Measurements from ENCODE around the gene NRK. TPM values are rescaled to one million over a fixed set of nuclear protein-coding genes. Genes with fewer than 3 reads are reported as not detected.

The NRK gene, protein sequence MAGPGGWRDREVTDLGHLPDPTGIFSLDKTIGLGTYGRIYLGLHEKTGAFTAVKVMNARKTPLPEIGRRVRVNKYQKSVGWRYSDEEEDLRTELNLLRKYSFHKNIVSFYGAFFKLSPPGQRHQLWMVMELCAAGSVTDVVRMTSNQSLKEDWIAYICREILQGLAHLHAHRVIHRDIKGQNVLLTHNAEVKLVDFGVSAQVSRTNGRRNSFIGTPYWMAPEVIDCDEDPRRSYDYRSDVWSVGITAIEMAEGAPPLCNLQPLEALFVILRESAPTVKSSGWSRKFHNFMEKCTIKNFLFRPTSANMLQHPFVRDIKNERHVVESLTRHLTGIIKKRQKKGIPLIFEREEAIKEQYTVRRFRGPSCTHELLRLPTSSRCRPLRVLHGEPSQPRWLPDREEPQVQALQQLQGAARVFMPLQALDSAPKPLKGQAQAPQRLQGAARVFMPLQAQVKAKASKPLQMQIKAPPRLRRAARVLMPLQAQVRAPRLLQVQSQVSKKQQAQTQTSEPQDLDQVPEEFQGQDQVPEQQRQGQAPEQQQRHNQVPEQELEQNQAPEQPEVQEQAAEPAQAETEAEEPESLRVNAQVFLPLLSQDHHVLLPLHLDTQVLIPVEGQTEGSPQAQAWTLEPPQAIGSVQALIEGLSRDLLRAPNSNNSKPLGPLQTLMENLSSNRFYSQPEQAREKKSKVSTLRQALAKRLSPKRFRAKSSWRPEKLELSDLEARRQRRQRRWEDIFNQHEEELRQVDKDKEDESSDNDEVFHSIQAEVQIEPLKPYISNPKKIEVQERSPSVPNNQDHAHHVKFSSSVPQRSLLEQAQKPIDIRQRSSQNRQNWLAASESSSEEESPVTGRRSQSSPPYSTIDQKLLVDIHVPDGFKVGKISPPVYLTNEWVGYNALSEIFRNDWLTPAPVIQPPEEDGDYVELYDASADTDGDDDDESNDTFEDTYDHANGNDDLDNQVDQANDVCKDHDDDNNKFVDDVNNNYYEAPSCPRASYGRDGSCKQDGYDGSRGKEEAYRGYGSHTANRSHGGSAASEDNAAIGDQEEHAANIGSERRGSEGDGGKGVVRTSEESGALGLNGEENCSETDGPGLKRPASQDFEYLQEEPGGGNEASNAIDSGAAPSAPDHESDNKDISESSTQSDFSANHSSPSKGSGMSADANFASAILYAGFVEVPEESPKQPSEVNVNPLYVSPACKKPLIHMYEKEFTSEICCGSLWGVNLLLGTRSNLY (N-terminal part only)
- 10.1 TPM for polyA plus RNA-seq (2013, experiment 1 of 2)
- 9.8 TPM for polyA plus RNA-seq (2013, experiment 2 of 2)

GRCh38 chrX:105822138-105823091 lies at the start of gene NRK:
TSS of gene NRK (plus strand) at chrX:105822539. CDS start at chrX:105822846, 307 bp downstream.
- Histone ChIP-seq H3K27me3 (ENCODE audit: control insufficient read depth in 1 of 2, insufficient read depth in 1 of 2, low read length in 2 of 2) (peaks cover 0 to 39% of the 10 kb centered on the region in 2 experiments), H3K9me3 (ENCODE audit: control insufficient read depth, low read length) (no peaks in the 10 kb centered on the region), H4K91ac (ENCODE audit: low read length) (peak within 1 kb of the TSS; percentile 39), H3K79me1 (replicated peaks; ENCODE audit: low read length, poor library complexity, severe bottlenecking) (no peaks in the 10 kb centered on the region), H3K36me3 (ENCODE audit: control insufficient read depth in 1 of 2, insufficient read depth in 2 of 2, low read depth in 1 of 2, low read length in 2 of 2) (no peaks in the 10 kb centered on the region), H4K8ac (ENCODE audit: low read length) (peak within 1 kb of the TSS; percentile 72), H2AK5ac (ENCODE audit: low read length, severe bottlenecking) (peak within 1 kb of the TSS; percentile 59), H2AFZ (ENCODE audit: low read depth, low read length) (peak within 1 kb of the TSS; percentile 77), H3K27ac (ENCODE audit: low read length, poor library complexity, severe bottlenecking) (peak within 1 kb of the TSS; percentile 92), H2BK5ac (ENCODE audit: low read depth, low read length, poor library complexity, severe bottlenecking) (no peak within 1 kb of the TSS), H2BK15ac (ENCODE audit: low read depth, poor library complexity, severe bottlenecking) (no peak within 1 kb of the TSS), H3K9ac (ENCODE audit: low read length) (no peak within 1 kb of the TSS), H3K4me3 (ENCODE audit: insufficient read depth in 1 of 2, low read depth in 1 of 2, low read length in 2 of 2) (peak within 1 kb of the TSS; percentile 64 to 65), H3K23ac (ENCODE audit: low read length in 2 of 2) (no peak within 1 kb of the TSS), H3K4me2 (ENCODE audit: low read length, poor library complexity, severe bottlenecking) (peak within 1 kb of the TSS; percentile 84), H3K18ac (ENCODE audit: low read depth in 1 of 2, low read length in 2 of 2) (peak within 1 kb of the TSS; percentile 73 to 86), H2BK12ac (ENCODE audit: low read length in 2 of 2) (peak within 1 kb of the TSS in 1 of 2 experiments; percentile 83), H2BK120ac (ENCODE audit: low read depth, low read length) (peak within 1 kb of the TSS; percentile 49), H3K4ac (ENCODE audit: low read depth in 1 of 2, low read length in 2 of 2) (peak within 1 kb of the TSS in 1 of 2 experiments; percentile 84), H3K4me1 (ENCODE audit: control insufficient read depth, insufficient read depth, low read depth, low read length) (peaks cover 4% of the 10 kb centered on the region), H3K14ac (ENCODE audit: low read length in 2 of 2) (peak within 1 kb of the TSS; percentile 60 to 74)
- peak; percentile 56 for DNase-seq
- 0% methylated on average over 52 of the region's 76 CpGs for WGBS

DNA sequence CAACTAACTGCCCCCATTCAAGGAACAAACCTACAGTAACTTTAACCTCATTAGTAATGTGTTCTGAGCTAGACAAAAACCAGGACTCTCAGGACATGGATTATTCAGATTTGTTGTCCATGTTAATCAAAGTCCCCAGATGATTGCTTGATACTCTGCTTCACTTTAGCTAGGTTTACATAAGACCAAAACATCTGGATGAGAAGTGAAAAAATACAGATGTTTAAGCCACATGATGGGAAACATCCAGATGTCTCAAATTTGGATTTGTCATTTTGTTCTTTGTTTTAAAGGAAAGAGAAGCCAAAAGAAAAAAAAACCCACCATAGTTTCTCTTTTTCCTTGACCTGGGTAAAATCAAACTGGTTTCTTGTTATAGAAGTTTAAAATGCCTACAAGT lies 48.5 kb upstream of the NRK start:
- Histone ChIP-seq H3K27me3 (ENCODE audit: control insufficient read depth in 1 of 2, insufficient read depth in 1 of 2, low read length in 2 of 2) (peaks cover 0 to 17% of the 10 kb centered on the region in 2 experiments), H3K4me3 (ENCODE audit: insufficient read depth in 1 of 2, low read depth in 1 of 2, low read length in 2 of 2) (no peak overlapping the region), H3K27ac (ENCODE audit: low read length, poor library complexity, severe bottlenecking) (no peak overlapping the region), H3K4ac (ENCODE audit: low read depth in 1 of 2, low read length in 2 of 2) (no peak overlapping the region), H2BK120ac (ENCODE audit: low read depth, low read length) (no peak overlapping the region), H3K9me3 (ENCODE audit: control insufficient read depth, low read length) (no peaks in the 10 kb centered on the region), H2AK5ac (ENCODE audit: low read length, severe bottlenecking) (no peak overlapping the region), H2BK15ac (ENCODE audit: low read depth, poor library complexity, severe bottlenecking) (no peak overlapping the region), H4K8ac (ENCODE audit: low read length) (no peak overlapping the region), H2BK5ac (ENCODE audit: low read depth, low read length, poor library complexity, severe bottlenecking) (no peak overlapping the region), H3K4me2 (ENCODE audit: low read length, poor library complexity, severe bottlenecking) (no peak overlapping the region), H2AFZ (ENCODE audit: low read depth, low read length) (no peak overlapping the region), H3K14ac (ENCODE audit: low read length in 2 of 2) (no peak overlapping the region), H4K91ac (ENCODE audit: low read length) (no peak overlapping the region), H3K18ac (ENCODE audit: low read depth in 1 of 2, low read length in 2 of 2) (no peak overlapping the region), H2BK12ac (ENCODE audit: low read length in 2 of 2) (no peak overlapping the region), H3K4me1 (ENCODE audit: control insufficient read depth, insufficient read depth, low read depth, low read length) (no peaks in the 10 kb centered on the region), H3K23ac (ENCODE audit: low read length in 2 of 2) (no peak overlapping the region), H3K36me3 (ENCODE audit: control insufficient read depth in 1 of 2, insufficient read depth in 2 of 2, low read depth in 1 of 2, low read length in 2 of 2) (no peaks in the 10 kb centered on the region), H3K9ac (ENCODE audit: low read length) (no peak overlapping the region), H3K79me1 (replicated peaks; ENCODE audit: low read length, poor library complexity, severe bottlenecking) (no peaks in the 10 kb centered on the region)
- DNase-seq = no peak

DNA sequence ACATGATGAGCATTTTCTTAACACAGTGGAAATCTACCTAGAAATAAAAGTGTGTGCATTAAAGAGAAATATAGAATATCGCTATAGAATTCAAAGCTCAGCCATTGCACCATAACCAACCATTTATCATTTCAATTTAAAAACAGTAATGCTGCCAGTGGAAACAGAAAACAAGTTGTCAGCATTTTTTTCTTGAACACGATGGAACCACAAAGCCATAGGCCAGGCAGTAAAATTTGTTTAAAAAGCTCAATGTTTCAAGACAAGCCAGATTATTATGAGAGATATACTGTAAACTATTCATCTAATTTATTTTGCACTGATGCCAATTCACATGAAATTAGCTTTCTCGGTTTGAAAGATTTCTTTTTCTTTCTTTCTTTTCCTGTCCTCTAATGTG lies 46.7 kb upstream of the NRK start:
- Histone ChIP-seq H3K14ac (ENCODE audit: low read length in 2 of 2) (no peak overlapping the region), H3K4ac (ENCODE audit: low read depth in 1 of 2, low read length in 2 of 2) (no peak overlapping the region), H3K4me2 (ENCODE audit: low read length, poor library complexity, severe bottlenecking) (no peak overlapping the region), H3K18ac (ENCODE audit: low read depth in 1 of 2, low read length in 2 of 2) (no peak overlapping the region), H3K4me3 (ENCODE audit: insufficient read depth in 1 of 2, low read depth in 1 of 2, low read length in 2 of 2) (no peak overlapping the region), H4K8ac (ENCODE audit: low read length) (no peak overlapping the region), H3K36me3 (ENCODE audit: control insufficient read depth in 1 of 2, insufficient read depth in 2 of 2, low read depth in 1 of 2, low read length in 2 of 2) (no peaks in the 10 kb centered on the region), H3K4me1 (ENCODE audit: control insufficient read depth, insufficient read depth, low read depth, low read length) (no peaks in the 10 kb centered on the region), H3K9me3 (ENCODE audit: control insufficient read depth, low read length) (no peaks in the 10 kb centered on the region), H2BK120ac (ENCODE audit: low read depth, low read length) (no peak overlapping the region), H4K91ac (ENCODE audit: low read length) (no peak overlapping the region), H3K27ac (ENCODE audit: low read length, poor library complexity, severe bottlenecking) (no peak overlapping the region), H3K9ac (ENCODE audit: low read length) (no peak overlapping the region), H2AFZ (ENCODE audit: low read depth, low read length) (no peak overlapping the region), H2BK12ac (ENCODE audit: low read length in 2 of 2) (no peak overlapping the region), H3K23ac (ENCODE audit: low read length in 2 of 2) (no peak overlapping the region), H3K79me1 (replicated peaks; ENCODE audit: low read length, poor library complexity, severe bottlenecking) (no peaks in the 10 kb centered on the region), H2BK5ac (ENCODE audit: low read depth, low read length, poor library complexity, severe bottlenecking) (no peak overlapping the region), H2BK15ac (ENCODE audit: low read depth, poor library complexity, severe bottlenecking) (no peak overlapping the region), H3K27me3 (ENCODE audit: control insufficient read depth in 1 of 2, insufficient read depth in 1 of 2, low read length in 2 of 2) (peaks cover 0 to 19% of the 10 kb centered on the region in 2 experiments), H2AK5ac (ENCODE audit: low read length, severe bottlenecking) (no peak overlapping the region)
- 100% methylated on average over 2 of the region's 3 CpGs for WGBS
- no peak for DNase-seq

Data from mesenchymal stem cell (in vitro differentiated cells and primary cell).